HG03025 (cell line): ENCODE data around the gene PLPP6.

Experiments used
- ATAC-seq: cut with Tn5 transposase; IDR thresholded peaks from one replicate; pipeline ENCODE4 v1.9.1; 2021; ENCODE audit warnings: mild to moderate bottlenecking, moderate library complexity; ENCODE audit not compliant: unreplicated experiment, low FRiP score

Gene PLPP6

DNA sequence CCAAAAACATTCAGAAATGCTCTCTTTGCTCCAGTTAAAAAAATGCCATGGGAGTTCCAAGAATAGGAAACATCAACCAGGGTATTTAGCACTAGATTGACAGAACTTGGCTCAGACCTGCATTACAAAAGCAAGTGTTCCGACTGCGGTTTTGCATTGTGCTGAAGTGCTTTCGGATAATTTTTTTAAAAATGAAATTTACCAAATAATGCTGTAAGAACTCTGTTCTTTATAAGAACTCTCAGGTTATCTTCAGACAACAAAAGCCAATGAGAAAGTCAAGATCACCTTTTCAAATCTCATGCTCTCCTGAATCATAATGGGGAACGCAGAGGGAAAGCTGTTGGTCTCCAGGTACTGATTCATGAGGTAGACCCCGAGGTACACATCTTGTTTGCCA lies 483 bp upstream of the PLPP6 start:
- no peak for ATAC-seq

DNA sequence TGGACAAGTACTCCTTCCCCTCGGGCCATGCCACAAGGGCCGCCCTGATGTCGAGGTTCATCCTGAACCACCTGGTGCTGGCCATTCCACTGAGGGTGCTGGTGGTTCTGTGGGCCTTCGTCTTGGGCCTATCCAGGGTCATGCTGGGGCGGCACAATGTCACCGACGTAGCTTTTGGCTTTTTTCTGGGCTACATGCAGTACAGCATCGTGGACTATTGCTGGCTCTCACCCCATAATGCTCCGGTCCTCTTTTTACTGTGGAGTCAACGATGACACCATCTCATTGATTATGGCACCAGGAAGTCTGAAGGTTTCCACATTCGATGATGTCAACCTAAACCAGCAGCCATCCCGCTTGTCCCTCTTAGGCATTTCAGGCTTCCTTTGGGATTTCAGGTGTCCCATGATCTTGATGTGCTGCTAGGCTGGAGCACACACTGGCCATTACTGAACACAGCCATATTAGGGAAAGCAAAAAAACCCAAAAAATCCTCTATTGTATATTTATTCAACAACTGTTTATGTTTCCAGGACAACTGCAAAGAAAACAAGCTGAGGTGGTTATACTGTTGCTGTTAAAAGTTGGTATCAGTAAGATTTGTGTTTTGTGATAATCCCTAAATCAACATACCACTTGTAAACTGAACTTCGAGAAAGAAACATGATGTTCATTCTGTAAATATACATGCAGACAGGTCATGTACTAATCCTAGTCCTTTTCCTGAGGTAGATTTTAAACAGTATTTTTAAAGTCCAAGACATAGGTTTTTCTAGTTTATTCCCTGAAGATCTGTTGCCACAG lies 1.1 kb downstream of the PLPP6 start:
- ATAC-seq: no peak

DNA sequence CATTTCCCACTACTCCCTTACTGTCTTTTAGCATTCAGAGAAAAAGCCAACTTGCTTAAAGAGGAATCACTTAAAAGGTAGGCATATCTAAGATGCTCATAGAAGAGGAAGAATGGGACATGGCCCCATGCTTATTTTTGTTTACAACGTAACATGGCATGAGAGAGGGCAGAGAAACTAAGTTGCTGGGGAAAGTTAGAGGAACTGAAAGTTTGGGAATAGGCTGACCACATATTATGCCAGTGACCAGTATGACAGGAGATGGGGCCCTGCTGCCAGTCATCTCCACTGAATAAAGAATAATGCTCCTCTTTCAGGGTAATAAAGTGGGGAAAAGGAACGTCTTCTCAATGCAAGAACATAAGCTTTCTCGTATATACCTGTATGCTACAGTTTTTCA lies 1.9 kb downstream of the PLPP6 start:
- ATAC-seq: no peak

DNA sequence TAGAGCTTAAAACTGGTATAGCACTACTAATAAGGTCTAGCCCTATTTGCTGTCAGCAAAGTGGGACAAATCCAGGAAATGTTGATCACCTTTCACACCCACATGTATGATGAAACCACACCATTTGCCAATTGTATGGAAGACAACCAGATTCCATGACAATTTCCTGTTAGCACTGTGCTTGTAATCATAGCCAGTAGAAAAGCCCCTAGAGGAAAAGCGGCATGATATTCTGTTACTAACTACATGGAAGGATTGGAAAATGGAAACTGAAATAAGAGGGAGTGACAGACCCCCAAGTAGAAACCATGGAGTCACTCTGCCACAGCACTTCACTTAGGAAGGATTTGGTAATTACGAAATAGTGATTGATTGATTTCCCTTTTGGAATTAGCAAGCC lies 3.3 kb downstream of the PLPP6 start:
- ATAC-seq: no peak

DNA sequence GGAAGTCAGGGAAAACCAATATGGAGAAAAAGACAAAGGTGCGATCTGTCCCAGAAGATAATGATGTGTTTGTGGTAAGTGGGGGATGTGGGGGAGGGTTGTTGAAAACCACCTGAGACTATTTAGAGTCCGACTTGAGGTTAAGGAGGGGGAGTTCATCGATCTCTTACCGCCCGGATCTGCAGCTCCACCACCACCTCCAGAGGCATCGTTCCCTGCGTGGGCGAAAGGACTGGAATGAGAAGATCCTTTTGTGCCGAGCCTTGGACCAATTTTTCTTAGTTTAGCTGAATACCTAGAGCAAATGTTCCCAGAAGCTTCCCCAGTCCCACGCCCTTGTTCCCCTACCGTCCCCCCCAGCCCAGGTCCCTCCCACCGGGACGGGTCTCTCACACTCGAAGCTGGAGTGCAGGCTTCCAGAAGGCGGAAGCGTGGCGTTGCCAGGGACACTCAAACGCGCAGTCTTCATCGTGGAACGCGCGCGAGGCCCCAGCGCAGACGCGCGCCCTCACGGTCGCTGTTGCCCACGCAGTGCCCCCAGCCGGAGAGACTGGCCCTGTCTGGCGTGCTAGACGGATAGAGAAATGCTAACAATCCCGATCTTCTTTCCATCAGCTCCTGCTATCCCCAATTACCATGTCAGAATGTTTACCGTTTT lies 4.1 kb downstream of the PLPP6 start, which contains the start of gene SPATA6L:
TSS of gene SPATA6L (minus strand) at position 439 of the 658 bp plus-strand sequence. CDS start at position 209, 230 bp downstream.
- ATAC-seq: no peak

DNA sequence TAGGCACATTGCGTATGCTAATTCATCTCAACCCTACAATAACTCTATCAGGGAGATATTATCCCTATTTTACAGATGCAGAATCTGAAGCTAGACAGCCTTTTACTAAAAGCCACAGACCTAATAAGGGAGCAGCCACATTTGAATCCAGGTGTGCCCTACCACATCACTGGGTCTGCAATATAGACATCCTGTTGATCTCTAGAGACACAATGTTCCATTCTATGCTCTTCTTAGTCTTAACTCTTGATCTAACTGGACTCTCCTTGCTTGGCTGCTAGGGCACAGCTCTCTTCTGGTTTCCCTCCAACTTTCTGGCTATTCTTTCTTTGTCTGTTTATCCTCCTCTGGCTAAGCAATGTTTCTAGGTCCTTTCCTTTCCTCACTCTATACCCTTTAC lies 5.6 kb downstream of the PLPP6 start:
- no peak for ATAC-seq

DNA sequence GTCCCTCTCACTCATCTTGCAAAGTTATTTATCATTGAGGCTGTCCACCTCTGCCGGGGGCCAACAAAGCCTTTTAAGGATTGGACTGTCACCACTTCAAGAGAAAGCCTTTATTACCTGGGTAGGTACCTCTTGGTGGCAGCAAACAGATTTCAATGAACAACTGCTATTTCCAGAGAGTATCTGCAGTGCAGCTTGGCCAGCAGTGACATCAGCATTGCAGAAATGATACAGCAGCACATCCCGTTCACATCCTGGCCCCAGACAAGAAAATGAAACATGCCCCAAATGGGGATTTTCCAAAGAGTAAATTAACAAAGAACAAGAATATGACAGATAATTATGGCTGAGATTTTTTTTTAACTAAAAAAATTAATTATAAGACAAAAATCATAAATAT lies 6.5 kb downstream of the PLPP6 start:
- ATAC-seq: no peak

DNA sequence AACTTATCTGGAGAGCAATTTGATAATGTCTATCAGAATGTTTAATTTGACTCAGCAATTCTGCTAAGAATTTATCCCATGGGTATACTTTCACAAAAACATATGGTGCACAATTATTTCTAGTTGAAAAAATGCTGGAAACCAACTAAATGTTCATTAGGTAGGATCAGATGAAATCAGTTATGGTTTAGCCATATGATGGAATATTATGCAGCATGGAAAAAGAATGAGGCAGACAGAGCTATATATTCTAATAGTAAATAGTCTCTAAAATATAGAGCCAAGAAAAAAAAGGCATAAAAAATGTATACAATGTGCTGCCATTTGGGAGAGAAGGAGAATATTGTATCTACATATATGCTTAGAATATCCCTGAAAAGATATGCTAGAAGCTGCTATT lies 7.8 kb downstream of the PLPP6 start:
- no peak for ATAC-seq

DNA sequence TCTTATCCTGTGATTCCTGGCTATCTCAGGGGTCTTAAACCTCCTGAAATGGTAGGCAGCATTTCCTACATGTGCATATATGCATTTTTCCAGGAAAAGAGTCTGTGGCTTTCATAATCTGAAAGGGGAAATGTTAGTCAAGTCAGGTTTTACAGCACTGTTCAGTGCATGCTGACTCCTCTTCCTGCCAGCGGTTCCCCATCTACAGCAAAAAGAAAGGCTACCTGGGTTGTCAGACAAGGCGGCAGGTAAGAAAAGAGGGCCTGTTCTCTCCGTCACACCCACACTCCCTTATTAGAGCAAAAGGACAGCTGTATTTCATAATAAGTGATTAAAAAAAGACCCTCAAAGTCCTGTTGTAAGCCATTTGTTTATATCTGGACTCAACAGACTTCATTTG lies 8.5 kb downstream of the PLPP6 start:
- no peak for ATAC-seq

DNA sequence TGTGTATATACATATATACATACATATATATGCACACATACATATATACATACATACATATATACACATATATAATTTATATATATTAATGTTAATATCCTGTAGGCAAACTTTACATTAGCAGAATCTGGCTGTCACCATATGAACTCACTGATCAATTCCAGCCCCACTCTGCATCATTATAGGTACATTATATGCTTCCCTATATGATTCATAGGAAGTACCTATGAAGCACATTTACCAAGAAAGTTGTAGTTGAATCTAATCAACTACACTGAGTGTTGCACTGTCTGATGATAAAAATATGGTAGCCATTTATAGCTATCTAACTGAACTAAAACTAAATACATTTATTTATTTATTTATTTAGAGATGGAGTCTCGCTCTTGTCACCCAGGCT lies 9.6 kb downstream of the PLPP6 start:
- no peak for ATAC-seq

DNA sequence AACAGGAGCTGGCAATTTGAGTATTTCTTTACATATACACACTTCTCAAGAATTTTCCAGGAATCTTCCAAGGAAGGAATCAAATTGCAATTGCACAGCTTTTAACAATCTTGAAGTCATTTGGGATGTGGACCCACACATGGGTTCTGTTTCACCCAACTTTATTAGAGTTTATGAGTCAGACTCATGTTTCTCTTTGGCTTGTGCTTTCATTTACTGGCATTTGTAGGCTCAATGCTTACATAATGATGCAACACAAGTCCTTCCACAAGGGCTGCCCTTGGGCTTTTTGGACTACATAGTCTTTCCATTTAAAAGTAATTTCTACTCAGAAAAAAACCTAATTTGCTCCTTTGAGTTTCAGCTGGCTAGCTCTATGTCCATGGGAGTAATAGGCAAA lies 12.7 kb downstream of the PLPP6 start:
- ATAC-seq: no peak

DNA sequence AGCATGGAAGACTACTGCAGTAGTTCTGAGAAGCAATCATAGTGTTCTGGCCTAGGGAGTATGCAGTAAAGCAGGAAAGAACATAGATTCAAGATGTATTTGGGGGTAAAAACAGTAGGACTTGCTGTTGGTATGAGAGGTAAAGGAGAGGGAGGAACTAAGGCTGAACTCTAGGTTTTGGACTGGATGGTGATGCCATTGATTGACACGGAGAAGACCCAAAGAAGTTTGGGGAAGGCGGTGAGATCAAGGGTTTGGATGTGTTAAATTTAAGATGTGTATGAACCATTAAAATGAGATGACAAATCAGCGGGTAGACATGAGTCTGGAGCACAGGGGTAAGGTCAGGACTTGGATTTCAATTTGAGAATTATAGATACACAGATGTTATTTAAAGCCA lies 15.3 kb downstream of the PLPP6 start:
- ATAC-seq: no peak

DNA sequence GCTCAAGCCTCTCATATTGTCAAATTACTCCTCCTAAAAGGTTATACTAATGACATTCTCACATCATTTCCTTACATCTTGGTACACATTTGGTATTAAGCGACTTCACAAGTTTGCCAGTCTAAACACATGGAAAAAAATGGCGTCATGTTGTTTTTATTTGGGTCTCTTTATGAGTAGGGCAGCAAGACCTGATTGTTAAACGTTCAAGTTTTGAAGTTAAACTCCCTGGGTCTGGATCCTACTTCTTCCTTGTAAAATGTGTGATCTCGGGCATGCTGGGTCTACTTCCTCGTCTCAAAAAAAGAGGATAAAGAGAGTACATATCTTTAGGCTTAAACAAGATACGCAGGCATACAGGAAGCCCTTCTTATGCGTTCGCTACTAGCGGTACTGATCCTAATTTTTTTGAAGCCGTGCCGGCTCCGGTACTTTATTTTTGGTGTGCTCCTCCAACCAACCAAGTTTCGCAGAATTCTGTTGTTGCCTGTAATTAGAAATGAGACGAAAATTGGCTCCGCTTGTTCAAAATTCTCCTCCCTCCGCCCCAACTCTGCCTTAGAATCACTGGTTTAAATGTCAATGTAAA lies 16.7 kb downstream of the PLPP6 start:
- no peak for ATAC-seq

DNA sequence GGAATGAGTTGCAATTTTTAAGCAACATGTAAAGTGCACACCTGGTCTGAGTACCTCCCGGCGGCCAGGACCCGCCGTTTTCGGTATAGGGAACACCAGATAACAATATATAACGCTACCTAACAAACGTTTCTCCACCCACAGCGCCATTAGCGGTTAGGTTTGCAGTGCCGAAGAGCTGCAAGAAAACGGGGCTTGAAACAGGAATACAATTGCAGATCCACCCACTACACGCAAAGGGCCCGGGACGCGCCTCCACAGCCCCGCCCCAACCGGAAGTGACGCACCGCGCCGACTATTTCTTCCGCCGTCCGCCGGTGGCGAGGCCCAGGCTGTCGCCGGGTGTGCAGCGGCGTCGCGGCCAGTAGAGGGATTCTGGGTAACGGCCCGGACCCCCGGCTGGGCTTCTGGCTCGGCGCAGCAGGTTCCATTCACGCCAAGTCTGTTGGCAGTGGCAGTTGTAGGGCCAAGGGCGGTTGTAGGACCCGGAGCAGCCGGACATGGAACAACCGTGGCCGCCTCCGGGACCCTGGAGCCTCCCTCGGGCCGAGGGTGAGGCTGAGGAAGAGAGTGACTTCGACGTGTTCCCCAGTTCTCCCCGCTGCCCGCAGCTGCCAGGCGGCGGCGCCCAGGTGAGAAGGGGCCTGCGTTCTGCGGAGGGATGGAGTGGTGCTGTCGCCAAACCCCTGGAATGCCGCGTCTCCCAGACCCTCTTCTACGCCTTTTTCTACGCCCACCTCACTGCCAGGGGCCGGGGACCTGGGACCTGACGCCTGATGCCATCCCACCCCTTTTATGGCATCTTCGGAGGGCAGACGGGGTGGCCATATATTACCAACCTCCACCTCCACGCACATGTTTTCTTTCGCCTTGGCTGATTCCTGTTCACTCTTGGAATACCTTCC lies 17.4 kb downstream of the PLPP6 start, which contains the start of gene CDC37L1:
TSS of gene CDC37L1 (plus strand) at position 302 of the 905 bp plus-strand sequence. CDS start at position 501, 199 bp downstream.
- peak; percentile 97 for ATAC-seq

DNA sequence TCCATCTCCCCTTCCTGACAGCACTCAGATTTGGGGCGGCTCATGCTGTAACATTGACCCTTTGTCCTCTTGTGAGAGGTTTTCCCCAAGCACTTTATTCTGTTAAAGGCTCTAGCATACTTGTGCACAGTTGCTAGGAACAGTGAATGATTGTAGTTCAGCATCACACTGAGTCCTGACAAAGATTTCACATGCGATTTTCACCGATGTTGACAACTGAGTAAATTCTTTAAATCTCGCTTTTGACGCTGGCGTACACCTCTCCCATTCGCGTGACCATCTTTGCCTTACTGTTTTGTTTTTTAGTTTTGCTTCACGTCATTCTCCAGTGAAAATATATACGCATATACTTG lies 18.1 kb downstream of the PLPP6 start:
- no peak for ATAC-seq

DNA sequence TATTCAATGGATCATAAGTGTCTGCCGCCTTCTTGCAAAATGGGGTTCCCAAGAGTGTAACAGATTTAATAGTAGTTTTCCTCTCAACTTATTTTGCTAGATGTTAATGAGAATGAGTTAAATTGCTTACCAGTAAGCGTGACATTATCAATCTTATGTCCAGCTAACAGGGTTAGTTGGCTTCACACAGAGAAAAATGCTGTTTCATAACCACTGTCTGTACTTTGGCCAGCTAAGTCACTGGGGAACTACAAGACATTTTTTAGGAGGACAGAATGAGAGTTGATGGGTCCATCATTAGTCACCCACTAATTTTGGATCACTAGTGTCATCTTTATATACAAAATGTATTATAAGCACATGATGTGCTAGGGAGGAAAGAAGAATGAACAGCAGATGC lies 18.7 kb downstream of the PLPP6 start:
- no peak for ATAC-seq

DNA sequence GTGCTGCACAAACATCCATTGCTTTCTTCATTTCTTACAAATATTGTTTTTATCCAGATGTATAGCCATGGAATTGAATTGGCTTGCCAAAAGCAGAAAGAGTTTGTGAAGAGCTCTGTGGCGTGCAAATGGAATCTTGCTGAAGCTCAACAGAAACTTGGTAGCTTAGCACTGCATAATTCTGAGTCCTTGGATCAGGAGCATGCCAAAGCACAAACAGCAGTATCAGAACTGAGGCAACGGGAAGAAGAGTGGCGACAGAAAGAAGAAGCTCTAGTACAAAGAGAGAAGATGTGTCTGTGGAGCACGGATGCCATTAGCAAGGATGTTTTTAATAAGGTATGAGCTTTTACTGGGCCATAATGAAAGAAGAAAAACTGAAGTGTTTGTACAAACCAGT lies 22.7 kb downstream of the PLPP6 start:
- no peak for ATAC-seq

DNA sequence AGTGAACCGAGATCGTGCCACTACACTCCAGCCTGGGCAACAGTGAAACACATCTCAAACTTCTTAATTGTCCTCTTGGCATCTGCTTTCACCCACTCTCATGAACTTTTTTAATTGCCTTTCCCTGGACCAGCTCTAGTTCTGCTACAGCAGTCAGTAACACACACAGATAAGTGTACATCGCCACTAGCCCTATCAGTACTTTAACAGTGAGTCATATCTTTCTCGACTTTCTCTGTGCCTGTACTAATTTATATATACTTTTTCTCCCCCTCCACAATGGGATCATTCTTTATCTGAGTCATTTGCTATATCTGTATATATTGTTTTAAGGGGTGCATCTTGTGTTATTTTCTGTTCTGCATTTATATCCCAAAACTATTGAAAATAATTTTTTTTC lies 24.0 kb downstream of the PLPP6 start:
- no peak for ATAC-seq

DNA sequence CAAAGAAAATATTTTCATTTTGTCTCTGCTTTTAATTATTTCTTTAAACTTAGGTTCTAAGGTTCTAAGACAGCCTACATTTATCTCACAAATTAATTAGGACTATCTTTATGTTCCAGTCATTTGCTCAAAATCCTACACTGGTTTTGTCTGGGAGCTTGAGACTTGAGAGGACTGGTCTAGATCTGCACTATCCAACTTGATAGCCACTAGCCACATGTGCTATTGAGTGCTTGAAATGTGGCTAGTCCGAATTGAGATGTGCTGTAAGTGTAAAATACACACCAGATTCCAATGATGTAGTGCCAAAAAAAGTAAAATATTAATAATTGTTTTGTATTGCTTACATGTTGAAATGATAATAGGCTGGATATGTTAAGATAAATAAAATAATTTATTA lies 24.5 kb downstream of the PLPP6 start:
- ATAC-seq: no peak

DNA sequence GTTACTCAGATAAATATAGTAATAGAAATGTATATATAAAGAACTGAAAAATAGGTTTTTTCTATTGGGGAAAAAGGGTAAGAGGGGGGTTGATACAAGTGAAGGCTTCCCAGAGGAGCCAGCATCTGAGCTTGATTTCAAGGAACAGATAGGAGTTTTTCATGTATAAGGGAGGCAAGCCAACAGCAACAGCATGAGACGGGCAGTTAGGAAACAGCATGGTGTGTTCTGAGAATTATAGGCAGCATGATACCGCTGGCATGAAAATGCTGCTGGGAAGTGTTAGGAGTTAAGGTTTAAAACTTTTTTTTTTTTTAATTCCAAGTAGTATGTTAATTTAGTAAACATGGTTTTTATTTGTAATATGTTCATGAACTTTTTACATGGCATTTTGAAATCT lies 26.9 kb downstream of the PLPP6 start:
- no peak for ATAC-seq

DNA sequence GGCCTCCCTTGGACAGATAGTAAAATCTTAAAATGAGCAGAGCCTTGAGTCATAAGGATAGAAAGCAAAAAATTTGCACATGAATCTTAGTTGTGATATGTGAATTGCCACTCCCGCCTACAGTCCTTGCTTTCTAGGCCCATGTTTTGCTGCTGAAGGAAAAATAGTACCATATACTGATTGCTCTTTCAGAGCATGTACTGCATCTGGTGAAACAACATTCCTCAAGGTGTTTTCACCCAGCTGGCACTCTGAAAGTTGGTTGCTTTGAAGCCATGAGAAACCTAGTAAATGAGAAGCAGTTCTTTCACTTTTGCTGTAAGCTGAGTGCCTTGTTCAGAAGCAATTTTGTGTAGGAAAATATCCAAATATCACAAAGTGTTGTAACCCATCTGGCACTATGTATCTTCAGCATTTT lies 27.6 kb downstream of the PLPP6 start:
- peak; percentile 72 for ATAC-seq
